ENCODE measurements around the gene MKNK1.

The MKNK1 gene

DNA sequence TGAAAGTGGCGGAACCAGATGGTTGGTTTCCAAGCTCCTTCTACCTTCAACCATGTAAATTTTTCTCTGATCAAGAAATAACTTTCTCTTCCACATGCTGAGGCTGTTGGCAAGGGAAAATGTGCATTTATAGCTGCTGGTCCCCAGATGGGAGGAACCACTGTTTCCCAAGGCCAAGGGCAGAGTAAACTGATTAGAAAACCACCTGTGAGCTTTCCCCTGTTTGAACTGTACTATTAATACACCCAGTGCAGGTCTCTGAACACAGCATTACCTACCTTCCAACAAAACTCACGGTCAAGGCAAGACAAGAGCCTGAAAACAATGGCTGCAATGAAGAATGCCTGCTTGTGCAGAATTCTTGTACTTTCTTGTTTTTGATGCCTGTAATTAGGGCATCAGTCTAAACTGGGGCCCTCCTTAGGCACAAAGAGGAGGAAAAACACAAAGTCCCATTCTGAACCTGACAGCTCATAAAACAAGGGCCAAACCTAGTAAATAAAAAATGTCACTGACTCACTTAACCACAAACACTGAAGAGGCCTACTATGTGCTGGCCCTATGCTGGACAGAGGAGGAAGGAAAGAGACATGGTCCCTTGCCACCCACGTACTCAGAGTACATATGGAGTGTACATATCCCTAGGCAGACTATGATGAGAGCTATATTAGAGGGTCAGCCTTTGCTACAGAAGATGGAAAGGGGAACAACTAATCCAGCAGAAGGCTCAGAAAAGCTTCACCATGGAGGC is 2.6 kb downstream of the MKNK1 start:
- no peak overlapping the region for H3K27ac ChIP-seq
- no peak for DNase-seq (ENCODE audit: low read depth, low spot score)

DNA sequence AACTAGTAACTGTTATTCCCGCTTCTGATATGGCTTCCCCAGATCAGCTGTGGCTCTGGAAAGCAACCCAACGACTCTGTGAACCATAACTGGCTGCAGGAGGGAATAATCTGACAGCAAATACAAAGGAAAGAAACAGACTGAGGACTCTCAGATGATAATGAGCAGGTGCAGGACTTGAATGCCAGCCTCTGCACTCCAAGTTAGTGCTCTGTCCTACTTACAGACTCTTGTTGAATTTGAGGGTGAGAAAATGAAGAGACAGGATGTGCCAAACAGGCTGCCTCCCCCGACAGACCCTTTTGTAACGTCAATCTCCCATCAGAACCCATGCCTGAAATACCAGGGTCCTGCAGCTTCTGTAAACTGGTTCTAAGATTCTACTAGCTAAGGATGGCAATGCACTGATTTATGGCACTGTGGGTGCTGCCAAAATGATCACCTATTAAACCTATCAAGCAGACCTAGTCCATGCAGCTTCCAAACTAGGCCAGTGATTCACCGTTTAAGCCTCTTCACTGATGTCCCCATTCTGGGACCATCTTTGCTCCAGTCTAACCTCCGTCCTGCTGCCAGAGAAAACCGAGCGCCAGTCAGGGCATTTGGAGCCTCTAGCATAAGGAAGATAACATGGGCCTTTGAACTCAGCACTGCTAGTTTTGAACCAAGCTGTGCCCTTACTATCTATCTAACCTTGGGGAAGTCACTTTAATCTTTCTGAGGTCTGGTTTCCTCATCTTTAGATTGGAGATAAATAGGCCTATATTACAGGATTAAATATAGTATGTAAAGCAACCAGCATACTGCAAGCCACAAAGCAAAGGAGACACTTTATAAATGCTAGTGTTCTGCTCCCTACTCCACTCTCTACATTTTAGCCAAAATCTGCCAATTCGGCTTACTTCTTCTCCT is 4.8 kb downstream of the MKNK1 start:
- DNase-seq (ENCODE audit: low read depth, low spot score), result no peak
- no peak overlapping the region for H3K27ac ChIP-seq

DNA sequence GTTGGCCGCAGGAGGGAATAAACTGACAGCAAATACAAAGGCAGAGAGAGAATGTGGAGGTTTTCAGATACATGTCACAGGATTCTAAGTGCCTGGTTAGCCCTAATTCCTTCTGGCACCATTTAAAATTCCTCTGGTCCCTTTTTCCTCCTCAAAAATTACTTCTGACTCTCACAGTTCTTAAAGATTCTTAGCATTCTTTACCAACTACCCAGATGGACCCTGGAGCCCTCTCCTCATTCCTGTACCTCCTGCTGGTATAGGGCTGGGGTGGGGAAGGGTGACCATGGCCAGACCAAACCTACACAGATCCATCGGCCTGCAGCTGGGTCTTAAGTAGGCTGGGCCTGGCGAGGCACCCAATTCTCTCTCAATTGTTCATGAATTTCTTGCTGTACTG is 7.2 kb downstream of the MKNK1 start:
- DNase-seq (ENCODE audit: low read depth, low spot score), result no peak
- H3K27ac ChIP-seq, result no peak overlapping the region

DNA sequence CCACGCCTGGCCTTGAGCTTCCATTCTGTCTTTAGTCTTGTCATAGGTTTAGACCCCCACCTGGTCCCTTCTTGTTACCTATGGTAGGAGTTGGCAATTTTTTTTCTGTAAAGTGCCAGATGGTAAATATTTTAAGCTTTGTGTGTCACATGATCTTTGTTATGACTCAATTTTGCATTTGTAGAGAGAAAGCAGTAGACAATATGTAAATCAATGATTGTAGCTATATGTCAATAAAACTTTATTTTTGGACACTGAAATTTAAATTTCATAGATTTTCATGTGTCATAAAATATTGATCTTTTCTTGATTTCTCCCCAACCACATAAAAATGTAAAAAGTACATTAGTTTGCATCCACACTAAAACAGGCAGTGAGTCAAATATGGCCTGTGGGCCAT is 8.0 kb downstream of the MKNK1 start:
- DNase-seq (ENCODE audit: low read depth, low spot score), result no peak
- no peak overlapping the region for H3K27ac ChIP-seq

DNA sequence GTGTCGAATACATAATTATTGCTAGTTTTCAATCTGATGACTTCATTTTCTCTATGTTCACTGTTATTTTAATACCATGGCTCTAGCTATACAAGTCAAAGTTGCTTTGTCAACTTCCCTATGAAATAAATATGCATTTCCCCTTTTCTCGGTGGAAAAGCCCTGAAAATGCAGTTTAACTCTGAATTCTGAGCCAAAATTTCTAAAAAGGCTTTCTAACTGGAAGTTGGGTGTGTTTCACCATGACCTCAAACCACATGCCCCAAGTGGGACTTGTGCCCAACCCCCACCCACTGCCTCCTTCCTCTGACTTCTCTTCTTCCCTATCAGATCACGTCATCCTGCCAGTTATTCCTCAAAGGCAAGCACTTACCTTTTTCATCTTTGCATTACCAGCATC is 8.9 kb downstream of the MKNK1 start:
- no peak for DNase-seq (ENCODE audit: low read depth, low spot score)

DNA sequence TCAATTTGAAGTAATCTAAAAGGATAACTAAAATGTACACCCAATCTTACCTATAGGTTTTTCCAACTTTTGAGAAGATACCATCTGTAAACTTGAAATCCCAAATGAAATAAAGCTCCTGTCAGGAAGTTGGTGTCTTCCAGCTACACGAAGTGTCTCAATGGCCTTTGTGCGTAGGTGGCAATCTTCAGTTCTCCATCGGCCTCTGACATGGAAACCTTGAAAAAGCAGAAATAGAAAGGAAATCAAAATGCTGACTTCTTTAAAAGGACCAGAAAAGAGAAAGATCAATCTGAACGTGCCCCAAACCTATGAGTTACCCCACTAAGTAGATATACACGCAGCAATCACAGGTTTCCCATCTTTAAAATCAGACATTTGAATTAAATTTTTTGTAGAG is 10.0 kb downstream of the MKNK1 start:
- no peak for DNase-seq (ENCODE audit: low read depth, low spot score)

More for the DNA sequence above, 8.9 kb downstream of the MKNK1 start:
- H3K27ac ChIP-seq, result no peak overlapping the region

DNA sequence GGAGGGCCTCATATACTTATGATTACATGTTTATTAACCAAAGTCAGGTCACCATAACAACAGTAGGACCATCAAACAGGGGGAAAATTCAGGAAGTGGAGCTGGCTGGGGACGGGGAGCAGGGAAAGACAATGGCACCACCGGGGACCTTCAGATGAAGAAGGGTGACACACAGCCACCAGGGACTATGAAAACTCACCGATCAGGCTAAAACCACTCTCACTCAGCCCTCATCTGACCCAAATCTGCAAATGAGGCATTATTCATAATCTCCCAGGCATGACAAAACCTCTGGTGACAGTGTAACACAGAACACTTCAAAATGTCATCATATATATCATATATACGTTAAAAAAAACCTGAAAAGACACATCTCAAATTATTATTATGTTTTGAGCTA is 11.2 kb downstream of the MKNK1 start:
- H3K27ac ChIP-seq, result no peak overlapping the region
- DNase-seq (ENCODE audit: low read depth, low spot score), result no peak

More for the DNA sequence above, 10.0 kb downstream of the MKNK1 start:
- H3K27ac ChIP-seq, result no peak overlapping the region

DNA sequence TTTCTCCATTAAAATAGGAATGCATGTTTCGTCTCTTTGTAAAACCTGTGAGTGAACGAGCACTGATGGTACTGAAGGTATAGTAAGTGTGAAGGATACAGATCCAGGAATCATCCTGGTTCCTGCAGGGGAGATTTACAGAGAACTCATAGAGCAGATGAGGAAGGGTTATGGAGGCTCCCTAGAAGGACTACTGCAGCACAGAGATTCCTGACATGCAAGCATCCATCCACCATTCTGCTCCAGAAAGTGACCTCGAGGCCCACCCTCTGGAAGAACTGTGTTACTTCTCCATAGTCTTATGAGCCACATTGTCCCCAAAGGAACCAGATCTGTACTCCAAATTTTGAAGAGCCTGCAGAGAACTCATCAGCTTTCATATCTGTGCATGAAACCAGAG is 14.5 kb downstream of the MKNK1 start:
- DNase-seq (ENCODE audit: low read depth, low spot score), result no peak
- H3K27ac ChIP-seq, result no peak overlapping the region

DNA sequence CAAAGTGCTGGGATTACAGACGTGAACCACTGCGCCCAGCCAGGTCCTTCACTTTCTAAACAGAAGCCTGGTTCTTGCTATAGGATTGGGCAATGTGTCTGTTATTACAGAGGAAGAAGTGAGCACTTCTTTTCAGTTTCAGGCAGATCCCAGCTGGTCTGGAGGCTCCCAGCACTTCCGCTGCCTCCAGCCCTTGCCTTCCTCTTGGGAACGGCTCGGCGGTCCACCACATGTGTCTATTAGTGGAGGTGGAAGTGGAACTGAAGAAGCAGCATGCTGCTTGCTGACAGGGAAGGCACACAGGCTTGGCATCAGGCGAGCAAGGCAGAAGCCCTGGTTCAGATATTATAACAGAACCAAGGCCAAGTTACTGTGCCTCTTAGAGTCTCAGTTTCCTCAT is 17.0 kb downstream of the MKNK1 start:
- no peak for DNase-seq (ENCODE audit: low read depth, low spot score)
- H3K27ac ChIP-seq, result no peak overlapping the region

DNA sequence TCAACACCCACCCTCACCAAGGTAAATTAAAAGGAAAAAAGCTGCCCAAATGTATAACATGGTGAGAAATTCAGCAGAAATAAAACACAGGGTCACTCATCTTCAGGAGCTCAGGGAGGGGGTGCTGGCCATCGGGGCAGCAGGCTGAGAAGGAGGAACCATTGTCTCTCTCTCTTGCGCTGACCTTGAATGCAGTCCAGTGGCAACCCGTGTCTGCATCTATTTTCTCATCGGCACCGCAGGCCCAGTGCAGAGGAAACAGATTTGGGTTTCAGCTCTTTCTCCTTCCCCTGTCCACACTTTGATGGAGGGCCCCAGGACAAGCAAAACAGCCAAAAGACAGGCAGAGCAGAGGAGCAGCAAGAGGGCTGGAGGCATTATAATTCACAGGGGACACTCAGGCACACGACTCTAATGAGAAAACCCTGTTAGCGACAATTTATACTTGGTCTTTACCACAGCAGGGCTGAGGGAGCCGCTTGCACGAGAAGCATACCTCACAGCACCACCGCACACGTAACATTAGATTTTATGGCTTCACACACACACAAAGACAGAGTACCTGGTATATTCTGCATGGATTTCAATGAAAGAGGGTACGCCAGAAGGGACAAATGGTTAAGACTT is 18.6 kb downstream of the MKNK1 start:
- no peak for DNase-seq (ENCODE audit: low read depth, low spot score)
- H3K27ac ChIP-seq, result no peak overlapping the region

DNA sequence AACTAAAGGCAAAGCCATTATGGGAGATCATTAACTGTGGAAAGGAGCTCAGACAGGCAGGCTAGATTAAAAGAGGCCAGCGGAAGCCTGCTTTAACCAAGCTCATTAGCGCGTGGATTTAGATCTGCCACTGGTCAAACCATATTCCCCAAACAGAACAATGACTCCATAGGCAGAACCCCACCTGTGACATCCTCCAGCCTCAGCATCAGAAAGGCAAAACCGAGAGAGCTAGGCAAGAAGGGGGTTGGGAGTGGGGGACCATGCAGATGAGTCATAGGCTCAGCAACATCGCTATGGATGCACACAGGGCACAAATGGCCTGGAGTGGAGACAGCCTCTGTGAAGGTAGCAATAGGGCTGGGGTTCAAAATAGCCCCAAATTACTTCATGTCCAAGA is 20.6 kb downstream of the MKNK1 start:
- no peak overlapping the region for H3K27ac ChIP-seq
- DNase-seq (ENCODE audit: low read depth, low spot score), result no peak

DNA sequence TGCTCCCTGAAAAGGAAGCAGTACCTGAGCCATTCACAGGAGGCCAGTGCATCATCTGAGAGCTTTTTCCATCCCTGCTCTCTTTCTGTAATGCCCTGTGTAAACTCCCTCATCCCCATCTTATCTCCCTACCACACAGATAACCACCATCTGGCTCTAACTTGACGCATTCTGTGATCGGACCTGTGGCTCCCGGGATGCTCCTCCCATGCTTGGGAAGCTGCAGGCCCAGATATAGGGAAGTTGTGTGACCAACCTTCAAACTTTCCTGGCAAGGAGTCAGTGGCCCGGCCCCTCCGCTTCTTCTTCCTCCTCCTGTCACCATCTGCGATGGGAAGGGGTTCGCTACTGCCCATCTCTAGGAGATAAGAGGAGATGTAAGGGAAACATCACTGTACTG is 21.1 kb downstream of the MKNK1 start:
- no peak for DNase-seq (ENCODE audit: low read depth, low spot score)
- no peak overlapping the region for H3K27ac ChIP-seq

DNA sequence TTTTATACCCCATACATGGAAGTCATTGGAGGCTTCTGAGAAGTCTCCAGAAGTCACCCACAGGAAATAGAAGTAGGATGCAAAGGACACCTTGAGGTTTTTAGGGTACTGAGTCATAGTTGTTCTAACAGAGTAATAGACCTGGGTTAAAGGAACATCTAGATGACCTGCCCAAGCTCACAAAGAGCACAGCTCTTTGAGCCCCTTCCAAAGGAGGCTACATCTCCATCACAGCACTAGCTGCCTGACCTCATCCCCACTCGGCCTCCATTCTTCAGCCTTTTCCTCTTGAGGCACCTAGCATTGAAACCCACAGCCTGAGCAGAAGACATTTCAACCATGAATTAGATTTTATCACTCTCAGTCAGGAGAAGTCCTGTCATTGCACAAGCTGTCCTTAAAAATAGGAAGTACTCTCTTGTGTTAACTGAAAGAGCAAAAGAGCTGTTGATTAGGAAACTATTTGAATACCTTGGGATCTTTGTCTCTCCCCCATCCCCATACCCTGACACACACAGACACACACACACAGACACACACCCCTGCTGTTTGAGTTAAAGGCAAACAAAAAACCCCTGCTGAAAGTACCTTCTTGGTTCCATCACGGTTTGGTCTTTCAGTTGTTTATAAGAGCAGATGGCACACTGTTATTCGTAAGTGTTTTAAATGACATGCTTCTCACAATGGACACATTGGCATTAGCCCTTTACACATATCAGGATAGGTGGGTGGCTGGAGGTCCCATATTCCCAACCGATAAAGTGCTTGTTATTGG is 22.2 kb downstream of the MKNK1 start:
- no peak for DNase-seq (ENCODE audit: low read depth, low spot score)
- H3K27ac ChIP-seq, result no peak overlapping the region

DNA sequence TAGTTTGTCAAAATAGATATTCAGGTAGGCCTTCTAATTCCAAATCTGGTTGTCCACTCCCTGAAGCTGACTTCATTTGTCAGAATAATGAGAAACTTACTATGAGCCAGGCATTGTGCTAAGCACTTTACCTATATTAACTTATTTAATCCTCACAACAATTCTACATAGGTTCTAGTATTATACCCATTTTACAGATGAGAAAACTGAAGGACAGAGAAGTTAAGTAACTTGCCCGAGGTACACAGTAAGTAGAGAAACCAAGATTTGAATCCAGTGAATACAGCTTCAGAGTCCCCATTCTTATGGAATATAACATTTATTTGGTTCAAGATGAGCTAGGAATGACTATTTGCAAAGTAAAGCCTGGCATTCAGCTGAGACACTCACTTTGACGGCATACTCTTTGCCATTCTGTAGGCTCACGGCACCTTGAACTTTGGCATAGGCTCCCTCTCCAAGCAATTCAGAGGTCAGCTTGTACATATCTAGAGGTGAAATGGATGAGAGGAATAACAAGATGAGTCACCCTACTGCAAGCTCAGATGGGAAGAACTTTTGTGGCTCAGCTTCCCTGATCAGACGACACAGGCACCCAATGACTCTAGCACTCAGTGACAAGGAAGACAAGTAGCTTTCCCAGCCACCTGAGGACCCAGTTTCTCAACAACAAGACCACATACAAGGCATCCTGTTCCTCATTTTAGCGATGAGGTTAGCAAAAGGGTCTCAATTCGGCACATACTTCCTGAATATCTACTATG is 23.7 kb downstream of the MKNK1 start:
- H3K27ac ChIP-seq, result no peak overlapping the region
- DNase-seq (ENCODE audit: low read depth, low spot score), result no peak

DNA sequence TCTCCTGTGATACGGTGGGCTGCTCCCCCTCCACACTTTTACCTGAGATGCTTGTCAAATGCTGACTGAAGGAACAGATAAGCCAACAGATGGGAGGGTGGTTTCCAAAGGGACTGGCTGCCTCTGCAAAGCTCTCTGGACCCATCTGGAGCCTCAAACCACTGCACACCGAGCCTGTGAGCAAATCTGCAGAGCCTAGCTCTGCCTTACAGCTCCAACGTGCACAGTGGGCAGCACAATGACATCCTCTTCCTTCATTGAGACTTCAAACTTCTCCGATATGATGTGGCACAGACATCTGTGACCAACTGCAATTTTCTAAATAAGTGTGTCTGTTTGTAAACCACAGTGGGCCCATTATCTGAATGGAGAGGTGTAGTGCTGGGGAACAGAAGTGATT is 26.4 kb downstream of the MKNK1 start:
- H3K27ac ChIP-seq, result no peak overlapping the region
- DNase-seq (ENCODE audit: low read depth, low spot score), result no peak

DNA sequence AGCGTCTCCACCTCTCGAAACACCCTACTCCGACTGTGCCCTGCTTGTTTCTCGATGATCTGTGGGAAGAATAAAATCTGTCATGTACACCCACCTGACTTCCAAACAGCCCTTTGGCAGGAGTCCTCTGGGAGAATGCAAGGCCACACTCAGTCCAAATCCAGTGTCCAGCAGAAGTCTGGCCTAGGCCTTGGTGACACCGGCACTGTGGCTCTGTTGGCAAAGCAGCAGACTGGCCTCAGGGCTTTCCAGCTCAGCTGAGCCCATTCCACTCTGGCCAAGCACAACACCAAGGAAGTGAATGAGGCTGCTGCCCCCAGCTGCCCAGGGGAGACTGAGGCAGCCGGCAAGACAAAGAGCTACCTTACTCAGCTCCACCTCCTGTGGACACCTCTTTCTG is 27.5 kb downstream of the MKNK1 start:
- DNase-seq (ENCODE audit: low read depth, low spot score), result no peak
- no peak overlapping the region for H3K27ac ChIP-seq

DNA sequence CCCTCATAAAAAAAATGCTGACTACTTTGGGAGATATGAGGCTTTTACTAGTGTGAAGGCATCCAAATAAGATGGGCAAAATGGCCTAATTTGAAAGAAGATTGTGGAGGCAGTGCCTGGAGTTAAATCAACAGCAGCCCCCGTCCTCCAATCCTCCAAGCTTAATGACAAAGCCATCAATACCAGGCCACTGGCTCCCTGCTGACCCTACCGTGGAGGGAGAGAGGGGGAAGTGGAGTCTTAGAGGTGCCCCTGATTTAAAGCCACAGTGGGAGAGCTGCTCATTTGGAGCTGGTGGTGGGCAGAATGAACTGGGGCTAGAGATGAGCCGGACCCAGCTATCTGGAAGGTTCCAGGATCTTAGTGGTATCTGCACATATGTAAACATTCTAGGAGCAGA is 28.3 kb downstream of the MKNK1 start:
- no peak for DNase-seq (ENCODE audit: low read depth, low spot score)
- no peak overlapping the region for H3K27ac ChIP-seq

DNA sequence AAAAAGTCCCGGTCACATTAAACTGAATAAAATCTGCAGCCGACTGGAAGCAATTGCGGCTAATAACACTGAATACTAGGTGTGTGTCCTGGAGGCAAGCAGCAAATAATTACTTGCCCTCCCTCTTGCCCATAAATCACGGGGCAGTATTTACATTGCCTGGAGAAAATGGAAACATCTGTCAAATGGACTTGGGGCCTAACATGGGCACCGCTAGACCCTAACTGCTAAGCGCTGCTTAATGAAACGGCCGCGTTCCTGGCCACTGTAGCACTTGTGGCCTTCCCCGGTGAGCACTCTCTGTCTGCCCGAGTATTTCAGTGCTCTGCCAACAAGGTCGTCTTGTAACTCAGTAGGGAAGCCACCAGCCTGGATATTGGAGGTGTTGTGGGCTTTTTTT is 28.8 kb downstream of the MKNK1 start:
- no peak for DNase-seq (ENCODE audit: low read depth, low spot score)
- H3K27ac ChIP-seq, result no peak overlapping the region

DNA sequence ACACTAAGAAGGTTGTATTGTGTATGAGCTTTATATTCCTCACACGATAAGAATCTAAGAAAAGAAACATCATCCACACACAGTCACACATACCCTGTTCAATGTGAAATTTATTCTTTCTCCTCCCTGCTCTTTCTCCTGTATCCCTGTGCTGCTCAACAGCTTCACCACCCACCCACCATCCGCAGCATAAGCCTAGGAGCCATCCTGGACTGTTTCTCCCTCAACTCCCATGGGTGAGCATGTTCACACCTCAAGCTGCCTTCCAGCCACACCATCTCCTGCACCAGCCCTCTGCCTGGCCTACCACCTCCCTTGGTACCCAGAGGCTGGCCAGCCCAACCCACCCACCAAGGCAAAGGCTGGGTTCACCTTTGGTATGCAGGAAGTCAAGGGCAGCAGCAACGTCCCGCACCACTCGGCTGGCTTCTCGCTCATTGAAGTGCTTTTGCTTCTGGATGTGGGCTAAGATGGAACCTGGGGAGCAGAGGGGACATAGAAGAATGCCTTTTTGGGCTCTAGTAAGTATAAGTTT is 32.3 kb downstream of the MKNK1 start:
- DNase-seq (ENCODE audit: low read depth, low spot score), result no peak
- no peak overlapping the region for H3K27ac ChIP-seq
